IMR-90 (cell line): Measurements from ENCODE around the gene FTO. TPM values are rescaled to one million over a fixed set of nuclear protein-coding genes. Genes with fewer than 3 reads are reported as not detected.

Source experiments
- ATAC-seq: fragments of 200-7000 bp; cut with Tn5 transposase; 2 replicates; pipeline ENCODE4 v1.9.1; 2020; ENCODE audit warnings: low read depth, mild to moderate bottlenecking, moderate library complexity
- BruUV-seq: library from RNA; stranded (reverse); fragments of 400-500 nt; replicated peaks from 2 replicates; lab custom pipeline; 2021; lab: Mats Ljungman, UMichigan
- CTCF ChIA-PET: fragments of 300-600 bp; formaldehyde crosslinking; extraction: SDS; loops from one replicate; lab custom pipeline; 2021; ENCODE audit warnings: antibody characterized with exemption; lab: Yijun Ruan, JAX
- POLR2A ChIA-PET: fragments of 300-600 bp; sonication (Branson Sonifier 250); formaldehyde crosslinking; loops from one replicate; lab custom pipeline; 2022; ENCODE audit warnings: antibody characterized with exemption; ENCODE audit not compliant: unreplicated experiment; lab: Charles Lee
- DNase-seq: peaks from one replicate; pipeline ENCODE4 v3.0.0; 2013
- H2AFZ ChIP-seq: replicated peaks from 2 replicates; pipeline ENCODE3; 2013; ENCODE audit warnings: low read length, mild to moderate bottlenecking; ENCODE audit not compliant: poor library complexity
- H2AK5ac ChIP-seq: 2 replicates; pipeline ENCODE4 v1.6.1; 2013; ENCODE audit warnings: low read depth, low read length, inconsistent platforms
- H2AK9ac ChIP-seq: replicated peaks from 2 replicates; pipeline ENCODE3; 2013; ENCODE audit warnings: mild to moderate bottlenecking, low read depth, low read length, moderate library complexity; ENCODE audit not compliant: poor library complexity
- H2BK120ac ChIP-seq: 2 replicates; pipeline ENCODE4 v1.6.1; 2013; ENCODE audit warnings: low read depth, low read length, inconsistent platforms
- H2BK15ac ChIP-seq: 3 replicates; pipeline ENCODE4 v1.6.1; 2013; ENCODE audit warnings: low read depth, low read length, inconsistent platforms
- H2BK20ac ChIP-seq: 2 replicates; pipeline ENCODE4 v1.6.1; 2013; ENCODE audit warnings: low read depth, mild to moderate bottlenecking, inconsistent platforms, low read length, moderate library complexity
- H2BK5ac ChIP-seq: 2 replicates; pipeline ENCODE4 v1.6.1; 2013; ENCODE audit warnings: mild to moderate bottlenecking, low read depth, low read length, inconsistent platforms; ENCODE audit not compliant: poor library complexity, severe bottlenecking
- H3K14ac ChIP-seq: replicated peaks from 2 replicates; pipeline ENCODE4 v1.6.1; 2013; ENCODE audit warnings: low read depth, low read length, inconsistent platforms
- H3K18ac ChIP-seq: 2 replicates; pipeline ENCODE4 v1.6.1; 2013; ENCODE audit warnings: low read depth, low read length, control low read depth
- H3K23ac ChIP-seq: 2 replicates; pipeline ENCODE4 v1.6.1; 2013; ENCODE audit warnings: low read depth, low read length, inconsistent platforms
- H3K27ac ChIP-seq: 2 replicates; pipeline ENCODE4 v1.5.1; 2013; ENCODE audit warnings: mild to moderate bottlenecking, control low read depth, low read length; ENCODE audit not compliant: insufficient read depth
- H3K27me3 ChIP-seq: 2 replicates; pipeline ENCODE4 v1.6.1; 2013; ENCODE audit warnings: low read length; ENCODE audit not compliant: control insufficient read depth, insufficient read depth
- H3K36me3 ChIP-seq: 2 replicates; pipeline ENCODE4 v1.6.1; 2013; ENCODE audit warnings: low read length, mixed read lengths; ENCODE audit not compliant: control insufficient read depth, insufficient read depth
- H3K4ac ChIP-seq: 2 replicates; pipeline ENCODE4 v1.6.1; 2013; ENCODE audit warnings: low read depth, low read length, inconsistent platforms
- H3K4me1 ChIP-seq: 2 replicates; pipeline ENCODE4 v1.6.1; 2013; ENCODE audit warnings: low read length, mixed read lengths; ENCODE audit not compliant: control insufficient read depth, insufficient read depth
- H3K4me2 ChIP-seq: 2 replicates; pipeline ENCODE4 v1.6.1; 2013; ENCODE audit warnings: low read depth, mild to moderate bottlenecking, control low read depth, low read length, moderate library complexity
- H3K4me3 ChIP-seq: 2 replicates; pipeline ENCODE4 v1.5.1; 2013; ENCODE audit warnings: low read depth, mild to moderate bottlenecking, control low read depth, low read length, moderate library complexity; ENCODE audit not compliant: insufficient read depth
- H3K56ac ChIP-seq: 2 replicates; pipeline ENCODE4 v1.6.1; 2013; ENCODE audit warnings: low read length, inconsistent platforms; ENCODE audit not compliant: insufficient read depth; ENCODE audit errors: extremely low read depth
- H3K79me1 ChIP-seq, 2 experiments: 2 replicates each; pipeline ENCODE4 v1.6.1; 2013; ENCODE audit warnings: low read length in 2 of 2, inconsistent platforms in 1 of 2, low read depth in 1 of 2
- H3K9ac ChIP-seq: 2 replicates; pipeline ENCODE4 v1.6.1; 2013; ENCODE audit warnings: low read depth, low read length, control low read depth
- H3K9me1 ChIP-seq: 2 replicates; pipeline ENCODE4 v1.6.1; 2013; ENCODE audit warnings: low read length, inconsistent platforms; ENCODE audit not compliant: insufficient read depth
- H3K9me3 ChIP-seq: 2 replicates; pipeline ENCODE4 v1.6.1; 2013; ENCODE audit warnings: low read length; ENCODE audit not compliant: control insufficient read depth, insufficient read depth
- H4K20me1 ChIP-seq: 2 replicates; pipeline ENCODE4 v1.6.1; 2013; ENCODE audit warnings: low read length, inconsistent platforms; ENCODE audit not compliant: insufficient read depth
- H4K5ac ChIP-seq: 2 replicates; pipeline ENCODE4 v1.6.1; 2013; ENCODE audit warnings: mild to moderate bottlenecking, low read depth, low read length, control low read depth
- H4K8ac ChIP-seq, 2 experiments: 2 replicates each; pipeline ENCODE4 v1.6.1; 2013; ENCODE audit warnings: low read depth in 2 of 2, low read length in 2 of 2, control low read depth in 1 of 2, inconsistent platforms in 1 of 2
- H4K91ac ChIP-seq: 2 replicates; pipeline ENCODE4 v1.6.1; 2013; ENCODE audit warnings: low read depth, low read length, inconsistent platforms; ENCODE audit not compliant: insufficient read depth
- FOS ChIP-seq: fragments of 150-350 bp; IDR thresholded peaks from 2 replicates; pipeline ENCODE4 v1.6.1; 2016; ENCODE audit warnings: low read depth, low read length
- POLR2A ChIP-seq: IDR thresholded peaks from 2 replicates; pipeline ENCODE4 v1.6.1; 2012; ENCODE audit warnings: mild to moderate bottlenecking, low read depth, low read length
- WGBS, 2 experiments: methylation state at CpG; one replicate each; pipeline versions ENCODE4 v1.1.5 to v1.1.7; 2013; ENCODE audit warnings: missing lambda C conversion rate in 2 of 2; ENCODE audit not compliant: insufficient read length in 1 of 2; ENCODE audit errors: extremely low coverage in 2 of 2; 5-methylcytosine and 5-hydroxymethylcytosine counted together
- dilution Hi-C: fragments of 300-500 bp; cut with HindIII; formaldehyde crosslinking; loops from one replicate; pipeline ENCODE4 v1.14.3; 2018; ENCODE audit warnings: low sequenced_read_pairs; ENCODE audit not compliant: unreplicated experiment
- in situ Hi-C: fragments of 300-500 bp; cut with MboI; formaldehyde crosslinking; loops from 3 replicates; pipeline ENCODE4 v1.14.3; 2019; ENCODE audit warnings: low sequenced_read_pairs, inconsistent platforms, mixed read lengths
- intact Hi-C: fragments of 100-400 bp; cut with micrococcal nuclease; formaldehyde crosslinking; loops from 2 replicates; pipeline ENCODE4 v1.10.0; 2022
- polyA plus RNA-seq, 3 experiments: library from polyadenylated mRNA; depleted of rRNA; stranded (reverse); fragments of >200 nt; gene quantifications; 2 replicates each; pipeline ENCODE4 v1.2.3, GENCODE V29; 2012; ENCODE audit warnings: low replicate concordance in 1 of 3
- total RNA-seq: library from RNA; depleted of rRNA; stranded (reverse); fragments of >200 nt; gene quantifications from 2 replicates; pipeline ENCODE4 v1.2.3, GENCODE V29; 2012

The FTO gene
- total and polyA plus RNA-seq, 2 of the 4 experiments (the other 2 are of a cell fraction), result 70.3 to 132 TPM

DNA sequence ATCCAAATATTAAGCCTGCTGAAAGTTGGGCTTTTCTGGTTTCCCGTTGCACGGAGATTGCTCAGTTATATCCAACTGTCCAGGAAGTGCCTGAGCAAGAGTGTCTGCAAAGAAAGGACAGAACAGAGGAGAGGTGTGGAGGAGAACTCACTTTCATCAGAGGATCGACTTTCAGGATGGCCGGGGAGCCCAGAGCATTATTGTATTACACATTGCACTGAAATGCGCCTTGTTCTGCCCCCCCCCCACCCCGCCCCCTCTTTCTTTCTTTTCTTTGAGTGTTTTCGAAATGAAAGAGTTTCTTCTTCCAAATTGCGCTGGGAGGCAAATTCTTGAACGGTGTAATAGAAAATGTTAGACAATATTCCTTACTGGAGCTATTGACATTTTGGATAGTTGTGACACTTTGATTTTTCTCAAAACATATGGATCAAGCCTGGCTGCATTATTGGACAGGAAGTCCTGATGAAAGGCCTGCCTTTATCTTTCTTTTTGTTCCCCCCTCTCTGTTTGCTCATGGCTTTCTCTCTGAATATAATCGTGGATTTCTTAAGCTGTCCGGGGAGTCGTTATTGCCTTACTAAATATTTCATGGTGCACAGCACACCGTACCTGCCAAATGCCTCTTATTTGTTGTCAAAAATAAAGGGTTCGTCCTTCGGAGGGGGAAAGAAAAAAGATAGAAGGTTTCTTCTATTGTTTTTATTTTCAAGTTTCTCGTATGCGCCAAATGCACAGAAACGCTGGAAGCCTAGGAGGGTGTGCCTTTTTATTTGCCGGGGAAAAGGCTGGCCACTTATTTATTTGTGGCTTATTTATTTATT, 471.8 kb downstream of the FTO start:
- Histone ChIP-seq H2BK5ac (no peak overlapping the region), H2AK5ac (no peak overlapping the region), H3K4me1 (no peaks in the 10 kb centered on the region), H3K9ac (no peak overlapping the region), H3K18ac (no peak overlapping the region), H2AFZ (no peak overlapping the region), H4K91ac (no peak overlapping the region), H2BK120ac (no peak overlapping the region), H3K9me3 (no peaks in the 10 kb centered on the region), H2AK9ac (no peak overlapping the region), H3K4me2 (no peak overlapping the region), H4K20me1 (no peaks in the 10 kb centered on the region), H3K27me3 (peaks cover 52% of the 10 kb centered on the region), H3K56ac (no peak overlapping the region), H3K79me1 (no peaks in the 10 kb centered on the region), H3K27ac (no peak overlapping the region), H3K4ac (no peak overlapping the region), H3K36me3 (no peaks in the 10 kb centered on the region), H3K4me3 (no peak overlapping the region), H4K5ac (no peak overlapping the region), H2BK15ac (no peak overlapping the region), H3K9me1 (no peaks in the 10 kb centered on the region), H3K14ac (no peak overlapping the region), H4K8ac (no peak overlapping the region), H2BK20ac (no peak overlapping the region), H3K23ac (no peak overlapping the region)
- intact Hi-C loops (no loop called here), in situ Hi-C loops (no loop called here), dilution Hi-C loops (no loop called here)
- no TSS peak for BruUV-seq
- DNase-seq (no peak), ATAC-seq (no peak)
- WGBS, 2 experiments, result no CpG with 5 or more reads among the region's 19 CpGs
- CTCF ChIA-PET, result no interaction called here
- POLR2A ChIA-PET, result no interaction called here
- no peak for TF ChIP-seq POLR2A
- no peak for TF ChIP-seq FOS
